Gastrocnemius medialis (tissue), 4 donors: ENCODE measurements around the gene AFTPH. TPM values are rescaled to one million over a fixed set of nuclear protein-coding genes. Genes with fewer than 3 reads are reported as not detected.

ENCODE experiments used
- ATAC-seq, 2 donors: fragments of 150-250 bp; one replicate each; pipeline ENCODE4 v1.9.1; 2016
- DNase-seq, 2 donors: peaks; one replicate each; pipeline ENCODE4 v3.0.0-alpha.2; 2019
- H3K27ac ChIP-seq, 4 donors: fragments of 200-600 bp; sonication (generic); 1 replicate in 1 of 4; 2 replicates in 3 of 4; pipeline ENCODE4 v1.5.1; 2016 to 2018; ENCODE audit warnings: mild to moderate bottlenecking in 2 of 4, moderate library complexity in 1 of 4
- H3K27me3 ChIP-seq, 3 donors: fragments of 200-600 bp; sonication (generic) in 2 of 3; 1 replicate in 1 of 3; 2 replicates in 2 of 3; pipeline versions ENCODE4 v1.5.1 to v1.6.0; 2016 to 2019; ENCODE audit warnings: mild to moderate bottlenecking in 1 of 3, moderate library complexity in 1 of 3
- H3K36me3 ChIP-seq, 2 donors: fragments of 200-600 bp; sonication (generic) in 1 of 2; one replicate each; pipeline ENCODE4 v1.5.1; 2017 to 2018
- H3K4me1 ChIP-seq, 2 donors: fragments of 200-600 bp; sonication (generic) in 1 of 2; one replicate each; pipeline ENCODE4 v1.5.1; 2016 to 2017; ENCODE audit warnings: mild to moderate bottlenecking in 2 of 2
- H3K4me3 ChIP-seq, 4 donors: fragments of 200-600 bp; sonication (generic) in 3 of 4; 1 replicate in 1 of 4; 2 replicates in 3 of 4; pipeline ENCODE4 v1.5.1; 2016 to 2019; ENCODE audit warnings: mild to moderate bottlenecking in 2 of 4
- H3K9me3 ChIP-seq, 3 donors: fragments of 200-600 bp; sonication (generic) in 2 of 3; 1 replicate in 1 of 3; 2 replicates in 2 of 3; pipeline ENCODE4 v1.5.1; 2016 to 2019
- CTCF ChIP-seq, 5 experiments: fragments of 450-650 bp in 3 of 5; fragments of 200-600 bp in 2 of 5; sonication (generic) in 2 of 5; IDR thresholded peaks in 4 of 5; conservative IDR thresholded peaks in 1 of 5; 1 replicate in 4 of 5; 2 replicates in 1 of 5; pipeline ENCODE4 v1.5.1; 2016 to 2019; ENCODE audit warnings: antibody characterized with exemption in 5 of 5, mild to moderate bottlenecking in 3 of 5, moderate library complexity in 3 of 5
- POLR2A ChIP-seq, 2 donors: fragments of 450-650 bp; IDR thresholded peaks; one replicate each; pipeline ENCODE4 v1.6.1; 2017; ENCODE audit warnings: antibody characterized with exemption in 2 of 2, mild to moderate bottlenecking in 2 of 2, moderate library complexity in 2 of 2
- in situ Hi-C, 4 donors: fragments of 200-750 bp; cut with MboI; loops; one replicate each; pipeline versions ENCODE4 v1.15.0 to v1.8.0; 2017; ENCODE audit warnings: low sequenced_read_pairs in 4 of 4
- intact Hi-C: fragments of 100-400 bp; cut with DNase I; formaldehyde crosslinking; loops from one replicate; pipeline ENCODE4 v1.15.1; 2023; ENCODE audit warnings: low total_unique reads
- total RNA-seq, 4 donors: library from RNA; depleted of rRNA; stranded (reverse); fragments of >200 nt; gene quantifications; one replicate each; pipeline versions ENCODE4 v1.1.0 to v1.2.3, GENCODE V29; 2016

The AFTPH gene
- total RNA-seq, 4 donors from 2014 or later: 13.9 to 18.1 (median 14.8) TPM

DNA sequence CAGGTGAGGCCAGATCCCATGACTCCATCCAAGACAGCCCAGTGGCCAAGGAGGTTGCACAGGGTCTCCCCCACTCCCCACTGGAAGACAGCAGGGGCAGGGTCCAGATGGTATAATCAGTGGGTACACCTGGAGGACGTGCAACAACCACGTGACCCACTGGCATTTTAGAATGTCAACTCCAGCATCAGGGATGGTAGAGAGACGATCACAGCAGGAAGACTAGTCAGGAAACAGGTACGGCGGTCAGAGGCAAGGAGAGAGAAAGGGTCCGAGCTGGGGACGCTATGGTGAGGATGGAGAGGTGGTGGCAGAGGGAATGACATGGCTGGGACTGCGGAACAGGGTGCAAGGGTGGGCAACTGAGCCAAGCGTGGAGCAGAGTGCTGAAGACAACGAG, 106.6 kb downstream of the AFTPH start:
- no peak for DNase-seq
- TF ChIP-seq POLR2A (IDR thresholded peaks at IDR 0.05): no peak
- ATAC-seq: no peak
- H3K36me3 ChIP-seq: peaks cover 0 to 18% of the 10 kb centered on the region in 2 donors
- in situ Hi-C loops (loop anchor here in 1 of 4 donors (25.0 kb wide), 1 partner anchor 407 kb away; no protein-coding TSS in a partner anchor), intact Hi-C loops (no loop called here)
- no peaks in the 10 kb centered on the region for H3K9me3 ChIP-seq
- peaks cover 6 to 9% of the 10 kb centered on the region in 2 donors for H3K4me1 ChIP-seq
- no peaks in the 10 kb centered on the region for H3K27me3 ChIP-seq
- H3K4me3 ChIP-seq: no peak overlapping the region
- H3K27ac ChIP-seq: no peak overlapping the region

- no peak for ATAC-seq
- peaks cover 8% of the 10 kb centered on the region in 2 donors for H3K4me1 ChIP-seq
- no peaks in the 10 kb centered on the region for H3K9me3 ChIP-seq
- no peak overlapping the region for H3K4me3 ChIP-seq
- H3K27ac ChIP-seq: no peak overlapping the region
- peaks cover 0 to 26% of the 10 kb centered on the region in 2 donors for H3K36me3 ChIP-seq
- H3K27me3 ChIP-seq: no peaks in the 10 kb centered on the region
- intact Hi-C loops (no loop called here), in situ Hi-C loops (loop anchor here in 1 of 4 donors (25.0 kb wide), 1 partner anchor 406 kb away; no protein-coding TSS in a partner anchor)
- TF ChIP-seq POLR2A (IDR thresholded peaks at IDR 0.05): no peak
- no peak for TF ChIP-seq CTCF (IDR thresholded peaks at IDR 0.05 in 4 of 5, conservative IDR thresholded peaks at IDR 0.05 in 1 of 5)
- DNase-seq: no peak
Observed at GRCh38 chr2:64631771-64632170, 107.6 kb downstream of the AFTPH start.

- ATAC-seq: no peak
Observed at GRCh38 chr2:64632835-64633819, 109.0 kb downstream of the AFTPH start.

GRCh38 chr2:64634345-64635267, 110.5 kb downstream of the AFTPH start:
- DNase-seq (peak in 1 of 2 donors; percentile 37), ATAC-seq (no peak)
- Histone ChIP-seq H3K4me1 (peaks cover 22 to 25% of the 10 kb centered on the region in 2 donors), H3K9me3 (no peaks in the 10 kb centered on the region), H3K36me3 (peaks cover 0 to 26% of the 10 kb centered on the region in 2 donors), H3K4me3 (no peak overlapping the region), H3K27me3 (no peaks in the 10 kb centered on the region), H3K27ac (no peak overlapping the region)
- in situ Hi-C loops (loop anchor here in 1 of 4 donors (25.0 kb wide), 1 partner anchor 403 kb away; no protein-coding TSS in a partner anchor), intact Hi-C loops (no loop called here)
- no peak for TF ChIP-seq POLR2A (IDR thresholded peaks at IDR 0.05)
- no peak for TF ChIP-seq CTCF (IDR thresholded peaks at IDR 0.05 in 4 of 5, conservative IDR thresholded peaks at IDR 0.05 in 1 of 5)

More at GRCh38 chr2:64632835-64633819, 109.0 kb downstream of the AFTPH start:
- TF ChIP-seq CTCF (IDR thresholded peaks at IDR 0.05 in 4 of 5, conservative IDR thresholded peaks at IDR 0.05 in 1 of 5) (no peak), POLR2A (IDR thresholded peaks at IDR 0.05) (no peak)
- Histone ChIP-seq H3K9me3 (no peaks in the 10 kb centered on the region), H3K4me3 (no peak overlapping the region), H3K27ac (no peak overlapping the region), H3K36me3 (peaks cover 0 to 26% of the 10 kb centered on the region in 2 donors), H3K4me1 (peaks cover 13 to 15% of the 10 kb centered on the region in 2 donors), H3K27me3 (no peaks in the 10 kb centered on the region)
- intact Hi-C loops: no loop called here
- DNase-seq: no peak
- in situ Hi-C loops: loop anchor here in 1 of 4 donors (25.0 kb wide), 1 partner anchor 404 kb away; no protein-coding TSS in a partner anchor
